RWPE1 (cell line): ENCODE measurements around the gene BDKRB2.

Source experiments
- CTCF ChIA-PET: fragments of 350-600 bp; sonication (Branson Sonifier 250); formaldehyde crosslinking; extraction: SDS; loops from one replicate; lab custom pipeline; 2021; lab: Yijun Ruan, JAX
- POLR2A ChIA-PET: fragments of 400-600 bp; formaldehyde crosslinking; extraction: SDS; loops from one replicate; lab custom pipeline; 2020; ENCODE audit warnings: antibody characterized with exemption; ENCODE audit not compliant: low non-redundant PET; lab: Yijun Ruan, JAX
- DNase-seq: peaks from one replicate; pipeline ENCODE4 v3.0.0; 2012; ENCODE audit warnings: low spot score
- H3K27ac ChIP-seq: fragments of 450-650 bp; 2 replicates; pipeline ENCODE4 v1.5.1; 2017
- CTCF ChIP-seq: fragments of 450-650 bp; conservative IDR thresholded peaks from 2 replicates; pipeline ENCODE4 v1.5.1; 2017; ENCODE audit warnings: low read depth, mild to moderate bottlenecking

Gene BDKRB2

GRCh38 chr14:96233661-96234060 lies 29.0 kb downstream of the BDKRB2 start:
- H3K27ac ChIP-seq = peak overlapping the region; percentile 18

DNA sequence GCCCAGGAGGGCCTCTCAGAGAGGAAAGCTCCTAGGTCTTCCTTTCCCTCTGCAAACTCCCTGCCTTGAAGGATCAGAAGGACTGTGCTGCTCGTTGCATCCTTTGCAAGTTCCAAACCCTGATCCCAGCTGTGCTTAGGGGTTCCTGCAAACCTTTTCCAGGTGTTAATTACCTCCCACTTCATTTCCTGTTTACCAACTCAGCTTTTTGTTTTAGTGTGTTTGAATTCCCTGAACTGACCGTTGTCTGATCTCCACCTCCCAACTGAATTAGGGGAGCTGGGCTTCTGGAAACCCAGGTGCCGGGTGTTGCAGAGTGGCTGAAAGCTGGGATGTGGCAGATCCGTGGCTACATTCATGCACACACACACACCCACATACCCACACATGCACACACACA lies 30.8 kb downstream of the BDKRB2 start:
- no peak for DNase-seq
- POLR2A ChIA-PET = no interaction called here
- CTCF ChIA-PET = interaction anchor here (0.6 to 1.1 kb wide), 2 partner anchors 14 to 135 kb away, joined by 3 to 6 read pairs; no protein-coding TSS in a partner anchor
- TF ChIP-seq CTCF = no peak
- H3K27ac ChIP-seq = 0 out of 2 replicates have a peak overlapping the region, but pooled peaks have one; percentile 11

More at GRCh38 chr14:96233661-96234060, 29.0 kb downstream of the BDKRB2 start:
- DNase-seq = no peak
- TF ChIP-seq CTCF = no peak
- ChIA-PET CTCF (no interaction called here), POLR2A (no interaction called here)

DNA sequence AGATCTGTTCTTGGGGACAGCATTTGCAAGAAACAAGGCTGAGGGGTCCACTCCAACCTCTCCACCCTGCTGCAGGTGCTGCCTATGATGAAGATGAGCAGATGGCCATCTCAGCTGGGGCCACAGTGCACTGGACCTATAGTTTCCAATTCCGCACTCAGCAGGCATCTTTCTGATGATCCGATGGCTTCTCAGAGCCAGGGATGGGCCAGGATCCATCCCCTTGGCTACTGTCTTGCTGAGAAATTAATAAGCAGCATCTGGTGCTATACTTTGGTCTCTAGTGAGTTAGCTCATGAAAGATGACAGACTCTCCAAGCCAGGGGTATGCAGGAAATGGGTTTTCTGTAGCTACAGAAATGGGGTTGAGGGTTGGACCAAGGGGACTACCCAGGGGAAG lies 33.0 kb downstream of the BDKRB2 start:
- TF ChIP-seq CTCF = no peak
- H3K27ac ChIP-seq = no peak overlapping the region
- ChIA-PET CTCF (no interaction called here), POLR2A (no interaction called here)
- DNase-seq = no peak

GRCh38 chr14:96238676-96239265 lies 34.1 kb downstream of the BDKRB2 start:
- DNase-seq = no peak
- H3K27ac ChIP-seq = peak overlapping the region; percentile 35; the same call in 1 of the 2 replicates
- POLR2A ChIA-PET = no interaction called here
- CTCF ChIA-PET = no interaction called here
- no peak for TF ChIP-seq CTCF

DNA sequence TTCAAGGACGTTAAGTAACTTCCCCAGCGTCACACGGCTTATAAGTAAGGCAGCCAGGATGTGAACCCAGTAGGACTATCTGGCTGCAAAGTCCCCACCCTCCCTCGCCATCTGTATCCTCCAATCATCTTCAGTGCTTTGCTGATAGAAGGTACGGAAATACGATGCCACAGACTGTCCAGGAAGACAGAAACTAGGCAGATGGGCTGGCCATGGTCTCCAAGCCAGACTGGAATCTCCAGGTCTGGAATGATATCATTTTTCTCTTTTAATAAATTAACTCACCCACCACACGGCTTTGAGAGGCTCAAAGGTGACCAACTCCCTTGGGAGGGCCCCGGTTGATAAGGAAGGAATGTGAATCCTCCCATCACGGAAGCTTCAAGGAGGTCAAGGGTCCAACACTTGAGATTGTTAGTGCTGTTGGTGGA lies 35.1 kb downstream of the BDKRB2 start:
- no peak for DNase-seq
- POLR2A ChIA-PET = no interaction called here
- no peak for TF ChIP-seq CTCF
- no peak overlapping the region for H3K27ac ChIP-seq
- CTCF ChIA-PET = no interaction called here

GRCh38 chr14:96240641-96241040 lies 36.0 kb downstream of the BDKRB2 start:
- CTCF ChIA-PET = no interaction called here
- peak overlapping the region; percentile 25; the same call in 1 of the 2 replicates for H3K27ac ChIP-seq
- TF ChIP-seq CTCF = no peak
- POLR2A ChIA-PET = no interaction called here
- no peak for DNase-seq
